Naive B cell (primary cell): Measurements from ENCODE around the gene MPP2. TPM values are rescaled to one million over a fixed set of nuclear protein-coding genes. Genes with fewer than 3 reads are reported as not detected.
A peak's percentile ranks its signal among the peaks of the same experiment; 100 is the strongest.
"Not testable (repeated sequence)": the region's sequence is repeated elsewhere in the genome, so short reads cannot be mapped to it uniquely, and the experiment has no call there.

Source experiments
- ATAC-seq, 2 donors: fragments of 150-1000 bp; cut with Tn5 transposase; 2 replicates each; pipeline ENCODE4 v1.10.0; 2021; ENCODE audit warnings: low read depth in 2 of 2, mild to moderate bottlenecking in 2 of 2, moderate library complexity in 2 of 2
- DNase-seq: peaks from one replicate; pipeline ENCODE4 v3.0.0; 2022
- H3K27ac Mint-ChIP-seq, 6 donors: one replicate each; pipeline ENCODE4 v1.8.0; 2020 to 2022; ENCODE audit warnings: mild to moderate bottlenecking in 6 of 6, mixed read lengths in 6 of 6, moderate library complexity in 5 of 6, inconsistent platforms in 2 of 6
- H3K27me3 Mint-ChIP-seq, 3 donors: one replicate each; pipeline ENCODE4 v1.8.0; 2021 to 2022; ENCODE audit warnings: mixed read lengths in 3 of 3, mild to moderate bottlenecking in 1 of 3
- H3K36me3 Mint-ChIP-seq, 2 donors: one replicate each; pipeline ENCODE4 v1.8.0; 2020 to 2022; ENCODE audit warnings: mixed read lengths in 2 of 2, inconsistent platforms in 1 of 2, mild to moderate bottlenecking in 1 of 2
- H3K4me1 Mint-ChIP-seq, 3 donors: one replicate each; pipeline ENCODE4 v1.8.0; 2020 to 2022; ENCODE audit warnings: mixed read lengths in 3 of 3, inconsistent platforms in 1 of 3, mild to moderate bottlenecking in 1 of 3, moderate library complexity in 1 of 3
- H3K4me3 Mint-ChIP-seq, 8 donors: one replicate each; pipeline ENCODE4 v1.8.0; 2020 to 2022; ENCODE audit warnings: mild to moderate bottlenecking in 8 of 8, mixed read lengths in 8 of 8, moderate library complexity in 8 of 8, inconsistent platforms in 2 of 8
- H3K9me3 Mint-ChIP-seq, 7 donors: one replicate each; pipeline ENCODE4 v1.8.0; 2020 to 2022; ENCODE audit warnings: mixed read lengths in 7 of 7, mild to moderate bottlenecking in 5 of 7, inconsistent platforms in 2 of 7, moderate library complexity in 1 of 7
- polyA plus RNA-seq, 6 donors: library from polyadenylated mRNA; unstranded; fragments of 300-500 nt; fragmentation: Illumina TruSeq; gene quantifications; one replicate each; pipeline ENCODE4 v1.2.3, GENCODE V29; 2021; ENCODE audit warnings: low read depth in 6 of 6

Gene MPP2
- polyA plus RNA-seq, 6 donors from 2014 or later: 0.18 TPM; not detected in 5

DNA sequence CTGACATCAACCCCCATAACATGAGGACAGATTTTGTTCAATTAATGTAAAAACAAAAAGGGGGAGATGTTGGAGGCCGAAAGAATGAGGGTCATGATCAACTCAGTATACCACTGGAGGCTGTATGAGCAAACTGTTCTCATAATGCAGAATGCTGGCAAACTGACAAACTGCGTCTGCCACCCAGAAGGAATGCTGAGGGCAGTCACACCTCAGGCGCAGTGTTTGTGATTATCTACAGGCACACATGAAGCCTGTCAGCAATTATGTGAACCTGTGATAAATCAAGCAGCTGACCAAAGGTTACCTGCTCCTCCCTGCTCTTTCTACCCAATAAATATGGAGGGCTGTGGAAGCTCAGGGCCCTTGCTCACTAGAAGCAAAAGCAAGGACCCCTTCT is 33.0 kb downstream of the MPP2 start:
- Mint-ChIP-seq H3K4me3 (no peak overlapping the region), H3K27me3 (peaks cover 8 to 62% (median 48%) of the 10 kb centered on the region in 3 donors), H3K36me3 (no peaks in the 10 kb centered on the region), H3K4me1 (peaks cover 2 to 6% (median 3%) of the 10 kb centered on the region in 3 donors), H3K27ac (no peak overlapping the region), H3K9me3 (no peaks in the 10 kb centered on the region)
- ATAC-seq: no peak
- no peak for DNase-seq

GRCh38 chr17:43873815-43874214 is 33.5 kb downstream of the MPP2 start:
- Mint-ChIP-seq H3K4me3 (no peak overlapping the region), H3K4me1 (peaks cover 1 to 3% (median 1%) of the 10 kb centered on the region in 3 donors), H3K36me3 (peaks cover 0 to 1% of the 10 kb centered on the region in 2 donors), H3K27ac (no peak overlapping the region), H3K9me3 (peaks cover 0 to 1% (median 0%) of the 10 kb centered on the region in 7 donors), H3K27me3 (peaks cover 7 to 57% (median 45%) of the 10 kb centered on the region in 3 donors)
- DNase-seq: no peak
- no peak for ATAC-seq

GRCh38 chr17:43873091-43873490 is 34.2 kb downstream of the MPP2 start:
- Mint-ChIP-seq H3K9me3 (peaks cover 0 to 7% (median 2%) of the 10 kb centered on the region in 7 donors), H3K36me3 (peaks cover 0 to 8% of the 10 kb centered on the region in 2 donors), H3K4me3 (no peak overlapping the region), H3K27ac (no peak overlapping the region), H3K4me1 (no peaks in the 10 kb centered on the region), H3K27me3 (peaks cover 14 to 53% (median 51%) of the 10 kb centered on the region in 3 donors)
- DNase-seq (no peak), ATAC-seq (no peak)

DNA sequence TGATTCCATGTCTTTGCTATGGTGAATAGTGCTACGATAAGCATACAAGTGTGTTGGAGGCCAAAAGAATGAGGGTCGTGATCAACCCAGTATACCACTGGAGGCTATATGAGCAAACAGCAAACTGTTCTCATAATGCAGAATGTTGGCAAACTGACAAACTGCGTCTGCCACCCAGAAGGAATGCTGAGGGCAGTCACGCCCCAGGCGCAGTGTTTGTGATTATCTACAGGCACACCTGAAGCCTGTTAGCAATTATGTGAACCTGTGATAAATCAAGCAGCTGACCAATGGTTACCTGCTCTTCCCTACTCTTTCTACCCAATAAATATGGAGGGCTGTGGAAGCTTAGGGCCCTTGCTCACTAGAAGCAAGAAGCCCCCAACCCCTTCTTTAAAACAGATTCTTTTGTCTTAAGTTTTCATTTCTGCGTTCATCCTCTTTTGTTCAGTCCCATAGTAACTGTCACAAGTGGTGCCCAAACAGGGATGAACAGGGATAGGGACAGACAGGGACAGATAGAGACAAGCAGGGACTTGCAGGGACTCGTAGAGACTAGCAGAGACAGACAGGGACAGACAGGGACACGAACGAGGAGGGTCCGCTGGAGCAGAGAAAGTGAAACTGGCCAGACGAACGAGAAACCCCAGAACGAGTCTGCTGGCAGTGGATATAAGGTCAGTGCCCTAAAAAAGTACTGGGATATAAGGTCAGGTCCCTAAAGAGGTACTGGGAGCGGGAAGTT is 35.2 kb downstream of the MPP2 start:
- H3K36me3 Mint-ChIP-seq: peaks cover 0 to 8% of the 10 kb centered on the region in 2 donors
- H3K27ac Mint-ChIP-seq: no peak overlapping the region
- H3K9me3 Mint-ChIP-seq: peaks cover 0 to 7% (median 2%) of the 10 kb centered on the region in 7 donors
- H3K27me3 Mint-ChIP-seq: peaks cover 20 to 59% (median 56%) of the 10 kb centered on the region in 3 donors
- H3K4me3 Mint-ChIP-seq: no peak overlapping the region
- H3K4me1 Mint-ChIP-seq: no peaks in the 10 kb centered on the region
- DNase-seq (no peak), ATAC-seq (no peak)

DNA sequence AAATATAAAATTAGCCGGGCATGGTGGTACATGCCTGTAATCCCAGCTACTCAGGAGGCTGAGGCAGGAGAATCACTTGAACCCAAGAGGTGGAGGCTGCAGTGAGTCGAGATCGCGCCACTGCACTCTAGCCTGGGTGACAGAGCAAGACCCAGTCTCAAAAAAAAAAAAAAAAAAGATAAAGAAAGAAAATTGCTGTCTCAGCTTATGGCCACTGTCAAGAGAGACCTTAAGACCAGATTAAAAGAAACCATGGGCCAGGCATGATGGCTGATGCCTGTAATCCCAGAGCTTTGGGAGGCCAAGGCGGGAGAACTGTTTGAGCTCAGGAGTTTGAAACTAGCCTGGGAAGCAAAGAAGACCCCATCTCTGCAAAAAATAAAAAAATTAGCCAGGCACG is 38.3 kb downstream of the MPP2 start:
- peaks cover 20 to 46% (median 45%) of the 10 kb centered on the region in 3 donors for H3K27me3 Mint-ChIP-seq
- H3K4me1 Mint-ChIP-seq, H3K36me3 Mint-ChIP-seq, DNase-seq, H3K9me3 Mint-ChIP-seq, ATAC-seq, H3K4me3 Mint-ChIP-seq: not testable (repeated sequence)
- H3K27ac Mint-ChIP-seq: peak overlapping the region in 1 of 6 donors; percentile 44

DNA sequence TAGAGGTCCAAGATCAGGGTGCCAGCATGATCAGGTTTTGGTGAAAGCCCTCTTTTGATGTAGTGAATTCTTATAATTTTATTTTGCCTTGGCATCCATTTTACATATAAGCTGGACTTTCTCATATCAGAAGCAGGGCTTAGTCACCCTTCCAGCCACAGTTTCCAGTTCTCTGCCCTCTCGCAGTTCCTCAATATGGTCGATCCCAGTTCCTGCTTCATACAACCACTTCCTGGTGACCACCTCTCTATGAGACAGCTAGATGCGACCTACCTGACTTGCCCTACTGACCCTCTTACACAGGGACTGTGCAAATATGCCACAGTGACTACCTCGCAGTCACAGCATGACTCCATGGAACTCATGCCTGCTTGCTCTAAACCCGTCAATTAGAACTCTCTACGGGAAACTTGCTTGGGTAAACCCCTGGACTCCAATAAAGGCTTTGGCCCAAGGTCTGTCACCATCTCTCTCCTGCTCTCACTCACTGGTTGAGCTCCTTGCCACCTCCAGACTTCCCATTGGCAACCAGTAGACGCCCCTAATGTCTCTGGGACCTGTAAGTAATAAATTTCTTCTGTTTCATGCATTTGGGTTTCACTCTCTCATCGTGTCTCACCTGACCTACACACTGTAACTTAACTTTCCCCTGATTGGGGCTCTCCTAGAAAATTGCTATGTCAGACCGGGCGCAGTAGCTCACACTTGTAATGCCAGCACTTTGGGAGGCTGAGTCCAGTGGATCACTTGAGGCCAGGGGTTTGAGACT is 38.9 kb downstream of the MPP2 start:
- Mint-ChIP-seq H3K9me3 (peaks cover 0 to 7% (median 2%) of the 10 kb centered on the region in 7 donors), H3K4me3 (peak overlapping the region in 1 of 8 donors; percentile 12), H3K4me1 (no peaks in the 10 kb centered on the region), H3K36me3 (peaks cover 0 to 8% of the 10 kb centered on the region in 2 donors), H3K27me3 (peaks cover 22 to 44% (median 38%) of the 10 kb centered on the region in 3 donors), H3K27ac (no peak overlapping the region)
- DNase-seq: no peak
- no peak for ATAC-seq

GRCh38 chr17:43864161-43864984 is 43.0 kb downstream of the MPP2 start:
- no peak overlapping the region for H3K4me3 Mint-ChIP-seq
- H3K36me3 Mint-ChIP-seq: peaks cover 0 to 8% of the 10 kb centered on the region in 2 donors
- peaks cover 28 to 41% (median 30%) of the 10 kb centered on the region in 3 donors for H3K27me3 Mint-ChIP-seq
- no peak overlapping the region for H3K27ac Mint-ChIP-seq
- no peaks in the 10 kb centered on the region for H3K4me1 Mint-ChIP-seq
- ATAC-seq: no peak
- no peak for DNase-seq
- H3K9me3 Mint-ChIP-seq: peaks cover 0 to 7% (median 2%) of the 10 kb centered on the region in 7 donors

GRCh38 chr17:43861960-43862359 is 45.4 kb downstream of the MPP2 start:
- ATAC-seq (no peak), DNase-seq (no peak)
- H3K4me1 Mint-ChIP-seq: no peaks in the 10 kb centered on the region
- no peak overlapping the region for H3K4me3 Mint-ChIP-seq
- no peaks in the 10 kb centered on the region for H3K36me3 Mint-ChIP-seq
- H3K27ac Mint-ChIP-seq: no peak overlapping the region
- peaks cover 27 to 50% (median 28%) of the 10 kb centered on the region in 3 donors for H3K27me3 Mint-ChIP-seq
- peaks cover 0 to 7% (median 0%) of the 10 kb centered on the region in 7 donors for H3K9me3 Mint-ChIP-seq

GRCh38 chr17:43860927-43861622 is 46.3 kb downstream of the MPP2 start:
- ATAC-seq (no peak), DNase-seq (no peak)
- Mint-ChIP-seq H3K9me3 (peaks cover 0 to 7% (median 0%) of the 10 kb centered on the region in 7 donors), H3K27me3 (peaks cover 23 to 52% (median 33%) of the 10 kb centered on the region in 3 donors), H3K27ac (no peak overlapping the region), H3K36me3 (no peaks in the 10 kb centered on the region), H3K4me3 (peak overlapping the region in 1 of 8 donors; percentile 56), H3K4me1 (no peaks in the 10 kb centered on the region)

GRCh38 chr17:43860077-43860725 is 47.1 kb downstream of the MPP2 start:
- Mint-ChIP-seq H3K9me3 (peaks cover 0 to 7% (median 0%) of the 10 kb centered on the region in 7 donors), H3K4me3 (no peak overlapping the region), H3K36me3 (no peaks in the 10 kb centered on the region), H3K4me1 (no peaks in the 10 kb centered on the region), H3K27ac (no peak overlapping the region), H3K27me3 (peaks cover 21 to 45% (median 27%) of the 10 kb centered on the region in 3 donors)
- no peak for ATAC-seq
- DNase-seq: no peak

DNA sequence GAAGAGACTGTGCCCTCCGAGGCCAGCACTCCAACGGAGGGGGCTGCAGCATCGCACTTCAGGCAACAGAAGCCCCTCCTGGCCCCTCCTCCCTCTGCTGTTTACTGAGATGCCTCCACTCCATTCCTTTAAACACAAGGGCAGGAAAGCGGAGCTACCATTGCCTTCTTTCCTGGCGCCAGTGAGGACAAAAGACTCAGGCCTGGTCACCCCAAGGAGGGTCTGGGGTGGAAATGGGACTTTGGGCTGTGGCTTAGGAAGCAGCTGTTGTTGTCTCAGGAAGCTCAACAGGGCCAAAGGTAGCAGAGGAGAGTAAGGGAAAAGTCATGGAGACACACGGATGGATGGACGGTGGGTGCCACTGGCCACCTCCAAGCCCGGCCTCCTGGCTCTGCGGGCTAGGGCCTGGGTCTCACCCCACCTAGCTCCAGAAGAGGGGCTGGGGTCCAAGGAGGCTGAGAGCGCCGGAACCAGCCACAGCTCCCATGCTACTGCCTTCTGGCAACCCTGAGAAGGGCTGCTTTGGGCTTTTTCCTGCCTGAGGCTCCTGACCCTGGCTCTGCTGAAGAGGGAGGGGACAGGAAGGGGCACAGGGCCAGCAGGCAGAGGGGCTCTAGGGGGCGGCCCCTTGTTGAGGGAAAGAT is 49.3 kb downstream of the MPP2 start:
- H3K27ac Mint-ChIP-seq: no peak overlapping the region
- no peaks in the 10 kb centered on the region for H3K36me3 Mint-ChIP-seq
- H3K4me1 Mint-ChIP-seq: no peaks in the 10 kb centered on the region
- ATAC-seq (no peak), DNase-seq (no peak)
- H3K4me3 Mint-ChIP-seq: no peak overlapping the region
- H3K9me3 Mint-ChIP-seq: peaks cover 0 to 7% (median 0%) of the 10 kb centered on the region in 7 donors
- H3K27me3 Mint-ChIP-seq: peaks cover 16 to 56% (median 29%) of the 10 kb centered on the region in 3 donors

GRCh38 chr17:43857141-43857540 is 50.2 kb downstream of the MPP2 start:
- Mint-ChIP-seq H3K4me3 (no peak overlapping the region), H3K4me1 (no peaks in the 10 kb centered on the region), H3K36me3 (no peaks in the 10 kb centered on the region), H3K27ac (peak overlapping the region in 1 of 6 donors; percentile 75), H3K27me3 (peaks cover 19 to 61% (median 38%) of the 10 kb centered on the region in 3 donors), H3K9me3 (peaks cover 0 to 7% (median 0%) of the 10 kb centered on the region in 7 donors)
- ATAC-seq: no peak
- no peak for DNase-seq
